ENCODE data around the gene FLVCR2.

Gene FLVCR2

GRCh38 chr14:75631453-75631831 is 53.0 kb downstream of the FLVCR2 start:
- DNase-seq (ENCODE audit: low read depth): no peak

GRCh38 chr14:75634848-75635247 is 56.4 kb downstream of the FLVCR2 start:
- DNase-seq (ENCODE audit: low read depth): no peak

GRCh38 chr14:75636100-75636692 is 57.8 kb downstream of the FLVCR2 start:
- no peak for DNase-seq (ENCODE audit: low read depth)

DNA sequence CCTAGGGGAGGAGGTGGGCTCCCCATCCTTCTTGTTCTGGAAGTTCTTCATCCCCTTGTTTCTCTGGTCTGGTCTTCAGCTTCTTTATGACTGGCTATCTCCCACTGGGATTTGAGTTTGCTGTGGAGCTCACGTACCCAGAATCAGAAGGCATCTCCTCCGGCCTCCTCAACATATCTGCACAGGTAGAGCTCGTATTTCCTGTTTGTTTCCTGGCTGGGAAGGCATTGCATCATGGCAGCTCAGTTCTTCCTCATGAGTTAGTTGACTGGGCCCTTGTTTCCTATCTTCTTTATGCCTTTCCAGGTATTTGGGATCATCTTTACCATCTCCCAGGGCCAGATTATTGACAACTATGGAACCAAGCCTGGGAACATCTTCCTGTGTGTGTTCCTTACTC is 62.5 kb downstream of the FLVCR2 start:
- no peak for DNase-seq (ENCODE audit: low read depth)

DNA sequence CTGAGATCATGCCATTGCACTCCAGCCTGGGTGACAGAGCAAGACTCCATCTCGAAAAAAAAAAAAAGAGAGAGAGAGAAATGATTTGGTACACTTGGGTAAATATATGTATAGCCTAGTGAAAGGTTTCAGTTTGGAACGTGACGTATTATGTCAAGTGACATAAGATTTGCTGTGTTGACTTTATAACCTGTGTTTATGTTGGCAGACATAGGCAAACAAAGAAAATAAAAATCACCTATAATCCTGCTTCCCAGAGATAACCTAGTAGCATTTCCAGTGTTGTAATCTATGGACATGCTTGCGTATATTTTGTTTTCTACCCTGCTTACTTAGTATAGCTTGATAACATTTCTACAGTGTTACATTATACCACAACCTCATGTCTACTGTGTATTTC is 65.6 kb downstream of the FLVCR2 start:
- no peak for DNase-seq (ENCODE audit: low read depth)

DNA sequence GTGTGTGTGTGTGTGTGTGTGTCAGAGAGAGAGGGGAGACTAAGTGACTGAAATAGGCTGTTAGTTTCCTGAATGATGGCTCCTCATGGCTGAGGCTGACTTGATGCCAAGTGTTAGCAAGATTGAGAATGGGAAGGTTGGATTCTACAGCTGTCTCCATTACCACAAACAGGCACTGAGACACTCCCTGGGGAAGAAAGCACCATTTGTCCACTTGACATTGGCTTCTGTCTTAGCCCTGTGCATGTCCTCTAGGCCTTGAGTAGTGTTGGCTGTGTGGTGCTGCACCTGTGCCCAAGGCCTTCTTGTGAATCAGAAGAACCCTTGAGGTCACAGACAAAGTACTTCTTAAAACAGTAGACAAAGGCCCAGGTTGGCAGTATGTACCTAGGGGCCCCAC is 66.6 kb downstream of the FLVCR2 start:
- no peak for DNase-seq (ENCODE audit: low read depth)

DNA sequence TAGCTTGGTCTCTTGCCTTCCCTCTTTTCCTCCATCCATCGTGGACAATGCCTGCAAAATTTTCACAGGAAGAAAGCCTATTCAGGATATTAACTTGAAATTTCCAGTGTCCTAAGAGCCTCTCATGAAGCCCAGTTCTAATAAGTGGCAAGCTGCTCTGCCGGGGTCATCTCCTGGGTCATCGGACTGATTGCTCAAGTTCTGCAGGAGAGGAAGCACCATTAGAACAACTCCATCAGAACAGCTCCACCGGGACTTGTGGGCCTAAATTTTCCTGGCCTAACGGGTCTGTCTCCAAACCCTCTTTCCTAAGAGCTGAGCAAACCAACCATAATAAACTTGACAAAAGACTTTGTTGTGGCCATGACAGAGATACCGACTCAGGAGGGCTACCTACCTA is 68.3 kb downstream of the FLVCR2 start:
- no peak for DNase-seq (ENCODE audit: low read depth)

GRCh38 chr14:75647640-75648039 is 69.2 kb downstream of the FLVCR2 start:
- no peak for DNase-seq (ENCODE audit: low read depth)

DNA sequence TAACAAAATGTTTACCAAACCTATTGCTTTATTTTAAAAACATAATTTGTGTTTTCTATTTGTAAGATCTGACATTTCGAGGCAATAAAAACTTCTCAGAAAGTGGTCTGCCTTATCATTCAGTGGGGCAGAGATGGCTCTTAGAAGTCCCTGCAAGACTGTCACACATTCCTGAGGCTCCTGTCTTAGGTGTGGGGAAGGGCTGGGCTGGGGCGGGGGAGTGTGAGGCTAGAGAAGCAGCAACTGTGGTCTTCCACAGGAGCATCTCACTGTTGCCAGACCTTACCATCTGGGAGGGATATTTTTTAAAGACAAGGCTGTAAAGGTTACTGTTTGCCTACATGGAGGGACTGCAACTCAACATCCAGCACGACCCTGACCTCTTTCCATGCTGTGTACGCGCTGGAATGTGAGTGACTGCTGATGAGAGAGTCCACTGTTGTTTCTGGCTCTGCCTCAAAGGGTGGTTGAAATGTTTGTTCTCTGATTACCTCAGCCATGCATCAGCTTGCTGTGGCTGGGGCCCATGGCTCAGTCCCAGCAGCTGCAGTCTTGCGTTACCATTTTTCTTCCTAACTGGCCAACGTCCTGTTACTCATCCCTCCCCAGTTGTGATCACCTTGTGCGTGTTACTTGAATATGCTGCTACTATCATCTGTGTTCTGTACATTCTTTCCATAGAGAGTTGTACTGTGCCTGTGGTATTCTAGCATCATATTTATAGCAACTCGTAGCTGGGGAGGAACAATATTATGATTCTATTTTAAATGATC is 69.8 kb downstream of the FLVCR2 start:
- no peak for DNase-seq (ENCODE audit: low read depth)

DNA sequence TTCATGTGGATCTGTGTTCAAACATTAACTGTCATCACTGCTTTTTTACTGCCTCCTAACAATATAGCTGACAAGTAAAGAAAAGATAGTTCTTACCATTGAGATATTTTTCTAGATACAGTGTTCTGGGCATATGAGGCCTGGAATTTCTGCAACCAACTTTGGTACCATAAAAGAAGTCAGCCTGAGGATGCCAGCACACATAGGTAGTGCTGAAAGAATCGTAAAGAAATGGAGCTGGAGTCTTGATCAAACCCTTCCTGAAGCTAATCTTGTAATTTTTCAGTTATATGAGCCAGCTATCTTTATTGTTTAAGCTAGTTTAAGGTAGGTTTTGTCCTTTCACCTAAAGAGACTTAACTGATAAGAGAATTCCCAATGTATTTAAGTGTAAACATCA is 70.9 kb downstream of the FLVCR2 start:
- DNase-seq (ENCODE audit: low read depth): no peak

DNA sequence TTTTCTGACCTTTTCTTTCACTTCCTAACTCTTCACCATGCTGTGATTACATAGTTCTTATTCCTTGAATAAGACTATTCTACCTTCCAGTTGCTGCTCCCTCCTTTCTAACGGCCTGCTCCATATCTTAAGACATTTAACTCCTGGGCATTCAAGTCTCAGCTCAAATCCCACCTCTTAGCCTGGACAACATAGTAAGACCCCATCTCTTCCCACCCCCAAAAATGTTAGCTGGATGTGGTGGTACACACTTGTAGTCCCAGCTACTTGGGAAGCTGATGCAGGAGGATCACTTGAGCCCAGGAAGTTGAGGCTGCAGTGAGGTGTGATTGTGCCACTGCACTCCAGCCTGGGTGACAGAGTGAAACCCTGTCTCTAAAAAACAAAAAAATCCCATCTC is 71.4 kb downstream of the FLVCR2 start:
- no peak for DNase-seq (ENCODE audit: low read depth)

DNA sequence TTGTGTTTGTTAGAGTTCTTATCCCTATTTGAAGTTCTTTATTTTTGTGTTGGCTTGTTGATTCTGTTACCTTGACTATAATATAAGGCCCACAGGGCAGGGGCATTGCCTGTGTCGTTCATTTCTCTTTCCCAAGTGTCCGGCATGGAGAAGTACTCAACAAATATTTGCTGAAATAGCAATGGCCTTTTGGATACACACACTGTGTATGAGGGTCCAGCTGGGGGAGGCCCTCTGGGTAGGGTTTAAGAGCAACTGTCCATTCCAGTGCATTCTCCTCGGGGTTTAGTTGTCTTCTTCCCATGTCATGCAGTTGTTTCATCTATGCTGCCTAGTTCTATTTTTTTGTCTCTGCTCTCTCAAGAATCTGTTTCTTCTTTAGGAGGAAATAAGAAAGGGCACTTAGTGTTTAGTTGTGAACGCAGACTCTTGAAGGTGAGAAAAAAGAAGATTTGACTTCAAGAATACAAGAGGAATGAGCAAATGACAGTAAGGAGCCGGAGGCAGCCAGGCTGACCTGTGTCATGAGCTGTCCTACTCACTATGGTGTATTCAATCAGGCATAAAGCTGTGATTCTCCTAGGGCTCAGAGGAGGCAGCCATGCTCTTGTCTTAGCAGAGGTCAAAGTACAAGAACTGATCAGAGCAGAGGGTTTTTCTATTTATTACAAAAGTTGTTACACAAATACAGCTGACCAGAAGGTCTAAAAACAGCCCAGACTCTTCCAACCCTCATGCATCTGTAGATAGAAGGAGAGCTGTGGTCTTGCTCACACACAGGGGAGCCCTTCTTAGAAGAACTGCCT is 72.0 kb downstream of the FLVCR2 start:
- no peak for DNase-seq (ENCODE audit: low read depth)

DNA sequence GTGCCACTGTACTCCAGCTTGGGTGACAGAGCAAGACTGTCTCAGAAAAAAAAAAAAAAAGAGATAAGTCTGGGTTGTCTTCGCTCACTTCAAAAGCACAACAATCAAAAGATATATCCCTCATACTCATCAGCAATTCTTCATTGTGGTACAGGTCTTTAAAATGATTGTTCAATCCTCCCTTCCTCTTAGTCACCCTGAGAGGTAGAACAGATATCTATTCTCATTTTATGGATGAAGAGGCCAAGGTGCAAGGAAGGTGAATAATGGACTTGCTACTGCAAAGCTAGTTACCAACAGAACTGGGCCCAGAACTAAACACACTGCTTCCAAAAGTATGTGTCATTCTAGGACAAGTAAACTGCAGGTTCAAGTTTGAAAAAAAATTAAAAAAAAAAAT is 75.1 kb downstream of the FLVCR2 start:
- DNase-seq (ENCODE audit: low read depth): no peak

GRCh38 chr14:75654127-75654732 is 75.8 kb downstream of the FLVCR2 start:
- peak; percentile 46 for DNase-seq (ENCODE audit: low read depth)

GRCh38 chr14:75655235-75655634 is 76.8 kb downstream of the FLVCR2 start:
- DNase-seq (ENCODE audit: low read depth): no peak

DNA sequence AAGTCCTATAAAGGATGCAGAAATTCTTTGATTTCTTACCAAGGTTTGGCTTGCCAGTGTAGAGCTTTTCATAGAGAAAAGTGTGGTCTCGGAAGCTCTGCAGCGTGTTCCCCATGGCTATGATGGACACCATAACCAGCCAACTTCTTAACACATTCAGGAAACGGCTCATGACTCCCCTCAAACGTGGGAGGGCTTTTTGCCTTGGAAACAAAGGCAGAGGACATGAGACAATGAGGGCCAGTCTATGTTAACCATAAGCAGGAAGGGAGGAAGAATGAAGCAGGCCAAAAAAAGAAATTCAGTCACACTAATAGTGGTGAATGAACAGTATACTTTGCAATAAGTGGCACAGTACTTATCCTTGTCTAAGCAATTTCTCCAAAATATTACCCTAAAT is 78.9 kb downstream of the FLVCR2 start:
- no peak for DNase-seq (ENCODE audit: low read depth)

DNA sequence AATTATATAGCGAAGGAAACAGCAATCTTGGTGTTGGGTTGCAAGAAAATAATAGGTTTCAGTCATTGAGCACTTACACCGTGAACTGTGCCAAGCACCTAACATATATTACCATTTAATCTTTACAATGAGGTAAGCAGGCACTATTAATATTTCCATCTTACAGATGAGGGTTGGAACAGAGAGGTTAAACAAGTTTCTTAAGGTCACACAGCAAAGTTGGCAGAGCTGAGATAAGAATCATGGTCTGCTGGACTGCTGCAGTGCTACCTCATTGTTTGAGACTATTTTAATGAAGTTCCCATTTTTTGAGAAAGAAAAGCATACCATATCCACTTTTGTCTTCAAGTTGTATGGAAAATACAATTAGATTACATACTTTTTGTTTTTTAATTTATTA is 80.5 kb downstream of the FLVCR2 start:
- DNase-seq (ENCODE audit: low read depth): no peak

- no peak for DNase-seq (ENCODE audit: low read depth)
These were observed 81.8 kb downstream of the FLVCR2 start for GRCh38 chr14:75660238-75660629.

DNA sequence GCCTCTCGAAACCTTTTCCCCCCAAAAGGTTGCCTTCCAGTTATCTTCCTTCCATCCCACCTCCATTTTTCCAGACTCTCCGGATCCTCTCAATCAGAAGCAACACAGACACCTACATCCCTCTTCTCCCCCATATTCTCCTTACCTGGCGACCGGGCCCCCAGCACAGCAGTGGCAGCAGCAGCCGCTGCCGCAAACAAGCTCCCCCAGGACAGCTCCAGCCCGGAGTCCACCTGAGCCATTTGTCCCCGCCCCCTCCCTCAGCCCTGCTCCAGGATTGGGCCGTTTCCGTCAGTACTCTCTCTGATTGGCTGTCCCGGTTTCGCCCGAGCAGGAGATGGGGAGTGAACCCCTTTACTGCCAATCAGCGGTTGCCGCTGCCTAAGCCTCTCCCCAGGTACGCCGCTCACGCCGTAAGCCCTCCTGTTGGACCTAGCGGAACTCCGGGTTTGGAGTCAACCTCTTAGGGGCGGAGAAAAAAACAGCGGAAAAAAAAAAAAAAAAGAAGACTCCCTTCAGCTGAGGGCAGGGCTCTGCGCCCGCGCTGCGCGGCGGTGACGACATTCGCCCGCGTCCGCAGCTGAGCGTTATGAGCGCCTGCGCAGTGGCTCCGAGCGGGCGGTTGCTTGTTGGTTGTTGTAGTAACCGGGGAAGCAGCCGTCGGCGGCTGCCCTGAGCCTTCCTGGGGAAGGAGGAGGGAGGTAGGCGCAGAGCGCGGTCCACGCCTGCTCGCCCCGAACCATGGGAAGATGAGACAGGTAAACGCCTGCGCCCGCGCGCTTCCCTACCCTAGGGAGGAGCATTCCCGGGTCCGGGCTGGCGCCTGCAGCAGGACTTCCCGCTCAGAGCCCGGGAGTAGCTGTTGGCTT is 82.4 kb downstream of the FLVCR2 start, which contains the start of the genes ERG28 and TTLL5:
TSS of gene ERG28 (minus strand) at position 247 of the 869 bp plus-strand sequence. CDS start 3,374 bp downstream, outside the sequence.
TSS of gene TTLL5 (plus strand) at position 617 of the 869 bp plus-strand sequence. CDS start 1,904 bp downstream, outside the sequence.
- peak; percentile 97 for DNase-seq (ENCODE audit: low read depth)

GRCh38 chr14:75661499-75661814 is 83.0 kb downstream of the FLVCR2 start:
- DNase-seq (ENCODE audit: low read depth): no peak

DNA sequence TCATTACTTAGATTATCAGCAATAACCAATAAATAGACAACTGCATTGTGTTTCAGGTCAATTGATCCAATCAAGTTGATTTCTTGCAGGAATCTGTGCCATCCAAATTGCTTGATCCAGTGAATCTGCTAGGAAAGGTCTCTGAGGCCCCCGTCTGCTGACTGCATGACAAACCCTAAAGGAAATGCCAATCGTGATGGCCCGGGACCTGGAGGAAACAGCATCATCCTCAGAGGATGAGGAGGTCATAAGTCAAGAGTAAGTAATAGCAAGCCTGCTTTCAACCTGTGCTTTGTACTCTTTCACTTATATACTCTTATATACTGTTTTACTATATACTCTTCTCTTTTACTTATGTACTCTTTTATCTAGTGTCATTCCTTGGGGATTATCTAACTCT is 84.5 kb downstream of the FLVCR2 start:
- no peak for DNase-seq (ENCODE audit: low read depth)
